Mesothelial cell of epicardium (in vitro differentiated cells): ENCODE measurements around the gene CNRIP1. TPM values are rescaled to one million over a fixed set of nuclear protein-coding genes. Genes with fewer than 3 reads are reported as not detected.
"Not testable (repeated sequence)": the region's sequence is repeated elsewhere in the genome, so short reads cannot be mapped to it uniquely, and the experiment has no call there.

ENCODE experiments used
- DNase-seq, 2 experiments: peaks; one replicate each; pipeline ENCODE4 v3.0.0; 2021; ENCODE audit warnings: low spot score in 2 of 2; ENCODE audit not compliant: unreplicated experiment in 2 of 2
- H3K27ac Mint-ChIP-seq: 2 replicates; pipeline ENCODE4 v1.8.0; 2021; ENCODE audit warnings: mixed read lengths
- H3K27me3 Mint-ChIP-seq: 2 replicates; pipeline ENCODE4 v1.8.0; 2021; ENCODE audit warnings: low read depth, mixed read lengths
- H3K36me3 Mint-ChIP-seq: 2 replicates; pipeline ENCODE4 v1.8.0; 2021; ENCODE audit warnings: mixed read lengths
- H3K4me1 Mint-ChIP-seq: 2 replicates; pipeline ENCODE4 v1.8.0; 2021; ENCODE audit warnings: mixed read lengths
- H3K4me3 Mint-ChIP-seq: 2 replicates; pipeline ENCODE4 v1.8.0; 2021; ENCODE audit warnings: mild to moderate bottlenecking, moderate library complexity, mixed read lengths
- H3K9me3 Mint-ChIP-seq: 2 replicates; pipeline ENCODE4 v1.8.0; 2021; ENCODE audit warnings: mixed read lengths
- CTCF ChIP-seq: fragments of 200-600 bp; sonication (generic); IDR thresholded peaks from one replicate; pipeline ENCODE4 v1.5.0; 2021; ENCODE audit warnings: antibody characterized with exemption; ENCODE audit not compliant: unreplicated experiment
- total RNA-seq: library from RNA; stranded (reverse); gene quantifications from 3 replicates; pipeline ENCODE4 v1.2.1, GENCODE V29; 2021

CNRIP1 gene
- total RNA-seq, 1 donor from 2014 or later, result 4.9 TPM

- H3K27me3 Mint-ChIP-seq, result peaks cover 82% of the 10 kb centered on the region
Observed at GRCh38 chr2:68316111-68316510, 3.6 kb downstream of the CNRIP1 start.

GRCh38 chr2:68311033-68311432 is 8.7 kb downstream of the CNRIP1 start:
- Mint-ChIP-seq H3K36me3 (peaks cover 3% of the 10 kb centered on the region), H3K27ac (no peak overlapping the region), H3K27me3 (peaks cover 55% of the 10 kb centered on the region), H3K4me3 (no peak overlapping the region), H3K9me3 (peaks cover 8% of the 10 kb centered on the region), H3K4me1 (no peaks in the 10 kb centered on the region)
- no peak for DNase-seq
- TF ChIP-seq CTCF, result no peak

More at GRCh38 chr2:68316111-68316510, 3.6 kb downstream of the CNRIP1 start:
- no peak overlapping the region for H3K27ac Mint-ChIP-seq
- no peak for DNase-seq
- peaks cover 11% of the 10 kb centered on the region for H3K4me1 Mint-ChIP-seq
- no peak overlapping the region for H3K4me3 Mint-ChIP-seq
- no peak for TF ChIP-seq CTCF
- peaks cover 8% of the 10 kb centered on the region for H3K9me3 Mint-ChIP-seq
- H3K36me3 Mint-ChIP-seq, result peaks cover 4% of the 10 kb centered on the region

GRCh38 chr2:68309426-68309825 is 10.3 kb downstream of the CNRIP1 start:
- Mint-ChIP-seq H3K27me3 (peaks cover 45% of the 10 kb centered on the region), H3K27ac (no peak overlapping the region), H3K4me3 (no peak overlapping the region), H3K4me1 (no peaks in the 10 kb centered on the region), H3K9me3 (peaks cover 6% of the 10 kb centered on the region), H3K36me3 (no peaks in the 10 kb centered on the region)
- TF ChIP-seq CTCF, result no peak
- no peak for DNase-seq

DNA sequence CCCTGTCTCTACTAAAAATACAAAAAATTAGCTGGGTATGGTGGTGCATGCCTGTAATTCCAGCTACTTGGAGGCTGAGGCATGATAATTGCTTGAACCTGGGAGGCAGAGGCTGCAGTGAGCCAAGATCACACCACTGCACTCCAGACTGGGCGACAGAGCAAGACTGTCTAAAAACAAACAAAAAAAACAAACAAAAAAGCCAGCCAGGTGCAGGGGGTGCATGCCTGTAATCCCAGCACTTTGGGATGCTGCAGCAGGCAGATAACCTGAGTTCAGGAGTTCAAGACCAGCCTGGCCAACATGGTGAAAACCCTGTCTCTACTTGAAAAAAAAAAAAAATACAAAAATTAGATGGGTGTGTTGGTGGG is 15.9 kb downstream of the CNRIP1 start:
- not testable (repeated sequence) for H3K4me1 Mint-ChIP-seq, H3K27ac Mint-ChIP-seq, H3K4me3 Mint-ChIP-seq, H3K9me3 Mint-ChIP-seq, H3K36me3 Mint-ChIP-seq, DNase-seq, H3K27me3 Mint-ChIP-seq

- Mint-ChIP-seq H3K4me1 (no peaks in the 10 kb centered on the region), H3K9me3 (no peaks in the 10 kb centered on the region), H3K27me3 (peaks cover 1% of the 10 kb centered on the region), H3K36me3 (no peaks in the 10 kb centered on the region), H3K4me3 (no peak overlapping the region), H3K27ac (no peak overlapping the region)
- DNase-seq, result no peak
- TF ChIP-seq CTCF, result no peak
Observed at GRCh38 chr2:68303033-68303901, 16.5 kb downstream of the CNRIP1 start.

DNA sequence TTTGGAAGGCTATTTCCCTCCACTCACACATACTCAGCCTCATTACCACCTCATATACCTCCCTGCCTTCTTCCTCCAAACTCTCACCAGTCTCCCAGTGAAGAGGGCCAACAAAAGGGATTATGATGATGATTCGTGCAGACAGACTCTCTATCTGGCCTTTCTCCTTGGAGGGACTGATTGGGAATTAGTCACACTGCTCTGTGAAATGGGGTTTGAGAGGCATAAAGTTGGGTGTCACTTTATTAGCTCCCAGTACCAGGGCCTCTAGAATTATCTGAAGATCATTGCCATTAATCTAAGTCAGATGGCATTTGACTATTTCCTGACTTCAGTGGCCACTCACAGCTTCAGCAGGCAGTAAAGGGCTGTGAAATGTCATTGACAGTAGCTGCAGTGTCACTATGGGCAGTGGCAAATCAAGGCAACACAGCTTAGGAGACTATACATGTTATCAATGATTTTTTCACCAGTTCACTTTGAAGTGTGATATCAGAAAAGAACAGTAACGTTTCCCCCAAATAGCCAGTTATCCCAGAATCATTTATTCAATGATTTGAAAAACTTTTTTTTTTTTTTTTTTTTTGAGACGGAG is 17.4 kb downstream of the CNRIP1 start:
- TF ChIP-seq CTCF, result no peak
- no peak overlapping the region for H3K4me3 Mint-ChIP-seq
- H3K27me3 Mint-ChIP-seq, result peaks cover 1% of the 10 kb centered on the region
- no peaks in the 10 kb centered on the region for H3K9me3 Mint-ChIP-seq
- no peaks in the 10 kb centered on the region for H3K4me1 Mint-ChIP-seq
- DNase-seq, result no peak
- H3K27ac Mint-ChIP-seq, result no peak overlapping the region
- no peaks in the 10 kb centered on the region for H3K36me3 Mint-ChIP-seq
